ENCODE results near the gene PITPNC1. TPM values are rescaled to one million over a fixed set of nuclear protein-coding genes. Genes with fewer than 3 reads are reported as not detected.

The PITPNC1 gene
- polyA plus RNA-seq, 1 of the 3 experiments (the other 2 are of a cell fraction): 18.4 TPM

- H3K36me3 ChIP-seq (replicated peaks in 1 of 2; ENCODE audit: control insufficient read depth in 1 of 2, insufficient read depth in 2 of 2, low read length in 1 of 2): no peaks in the 10 kb centered on the region
- peak overlapping the region in 1 of 2 experiments; percentile 3; a peak in 2 of 4 replicates for H3K27ac ChIP-seq (ENCODE audit: low read depth in 2 of 2, low read length in 1 of 2)
- TF ChIP-seq FOSL2 (IDR thresholded peaks at IDR 0.05; ENCODE audit: borderline replicate concordance, low read depth): no peak
- no peak for TF ChIP-seq EP300 (IDR thresholded peaks at IDR 0.05; ENCODE audit: borderline replicate concordance in 1 of 2, low read depth in 1 of 2, low read length in 1 of 2)
- no peak for TF ChIP-seq FOXM1 (IDR thresholded peaks at IDR 0.05; ENCODE audit: low read depth)
- no peak for TF ChIP-seq USF1 (IDR thresholded peaks at IDR 0.05; ENCODE audit: borderline replicate concordance, low read depth)
- no peak for TF ChIP-seq RXRA (IDR thresholded peaks at IDR 0.05; ENCODE audit: borderline replicate concordance, low read depth)
- no peak for TF ChIP-seq RFX5 (IDR thresholded peaks at IDR 0.05; ENCODE audit: low read length)
- TF ChIP-seq CTCF (IDR thresholded peaks at IDR 0.05): no peak
- no peak for TF ChIP-seq USF2 (IDR thresholded peaks at IDR 0.05; ENCODE audit: borderline replicate concordance, low read depth, low read length)
- TF ChIP-seq FOXJ3 (CRISPR knock-in tag; IDR thresholded peaks at IDR 0.05): no peak
- H3K9me3 ChIP-seq: no peaks in the 10 kb centered on the region
- peaks cover 18% of the 10 kb centered on the region for H3F3A ChIP-seq (replicated peaks; ENCODE audit: insufficient read depth)
- H3K27me3 ChIP-seq (ENCODE audit: insufficient read depth): no peaks in the 10 kb centered on the region
- ChIA-PET POLR2A (interaction anchor here (0.7 kb wide), 1 partner anchor 81 kb away, joined by 3 read pairs; no protein-coding TSS in a partner anchor), CTCF (interaction anchor here (1.0 to 11.2 kb wide), 9 partner anchors 14 to 197 kb away, joined by 3 to 96 read pairs (median 4); partner anchors contain the start of gene PITPNC1)
- no peak overlapping the region for H3K9ac ChIP-seq
- peaks cover 5% of the 10 kb centered on the region; the same call in 1 of the 2 replicates for H4K20me1 ChIP-seq (ENCODE audit: insufficient read depth)
- peaks cover 12 to 33% of the 10 kb centered on the region in 2 experiments for H3K4me1 ChIP-seq (ENCODE audit: control insufficient read depth in 1 of 2, insufficient read depth in 2 of 2, low read depth in 1 of 2, low read length in 1 of 2)
- no peak overlapping the region for H2AFZ ChIP-seq (ENCODE audit: low read depth)
- H3K4me2 ChIP-seq: no peak overlapping the region
- H3K4me3 ChIP-seq (ENCODE audit: low read depth in 2 of 2, low read length in 1 of 2): no peak overlapping the region
- WGBS (ENCODE audit: low lambda C conversion rate): 90% methylated on average over 13 of the region's 13 CpGs
- peaks cover 3% of the 10 kb centered on the region; the same call in 1 of the 2 replicates for H3K79me2 ChIP-seq (ENCODE audit: insufficient read depth)
- DNase-seq: no peak
- H3K9me2 ChIP-seq: no peaks in the 10 kb centered on the region
Measured at GRCh38 chr17:67492824-67493517, 115.9 kb downstream of the PITPNC1 start.

- H3K4me3 ChIP-seq (ENCODE audit: low read depth in 2 of 2, low read length in 1 of 2): no peak overlapping the region
- H3K9ac ChIP-seq: no peak overlapping the region
- H4K20me1 ChIP-seq (ENCODE audit: insufficient read depth): peaks cover 5% of the 10 kb centered on the region; the same call in 1 of the 2 replicates
- H3K36me3 ChIP-seq (replicated peaks in 1 of 2; ENCODE audit: control insufficient read depth in 1 of 2, insufficient read depth in 2 of 2, low read length in 1 of 2): no peaks in the 10 kb centered on the region
- H3K4me2 ChIP-seq: no peak overlapping the region
- H2AFZ ChIP-seq (ENCODE audit: low read depth): no peak overlapping the region
- H3K27me3 ChIP-seq (ENCODE audit: insufficient read depth): no peaks in the 10 kb centered on the region
- 90% methylated on average over 4 of the region's 4 CpGs for WGBS (ENCODE audit: low lambda C conversion rate)
- H3K27ac ChIP-seq (ENCODE audit: low read depth in 2 of 2, low read length in 1 of 2): no peak overlapping the region
- H3K79me2 ChIP-seq (ENCODE audit: insufficient read depth): peaks cover 3% of the 10 kb centered on the region; the same call in 1 of the 2 replicates
- no peak for DNase-seq
- peaks cover 18% of the 10 kb centered on the region for H3F3A ChIP-seq (replicated peaks; ENCODE audit: insufficient read depth)
- no peaks in the 10 kb centered on the region for H3K9me2 ChIP-seq
- POLR2A ChIA-PET: no interaction called here
- H3K9me3 ChIP-seq: no peaks in the 10 kb centered on the region
- no peak for TF ChIP-seq GATA2 (CRISPR knock-in tag; IDR thresholded peaks at IDR 0.05)
- no peak for TF ChIP-seq FOSL2 (IDR thresholded peaks at IDR 0.05; ENCODE audit: borderline replicate concordance, low read depth)
- TF ChIP-seq ZBTB33 (IDR thresholded peaks at IDR 0.05; ENCODE audit: borderline replicate concordance, low read depth): no peak
- no peak for TF ChIP-seq PBX3 (IDR thresholded peaks at IDR 0.05)
- TF ChIP-seq EP300 (IDR thresholded peaks at IDR 0.05; ENCODE audit: borderline replicate concordance in 1 of 2, low read depth in 1 of 2, low read length in 1 of 2): no peak
- no peak for TF ChIP-seq JUND (IDR thresholded peaks at IDR 0.05)
- TF ChIP-seq NRF1 (IDR thresholded peaks at IDR 0.05; ENCODE audit: low read depth, low read length): no peak
- no peak for TF ChIP-seq TAF1 (IDR thresholded peaks at IDR 0.05; ENCODE audit: borderline replicate concordance, low read depth, low read length)
- TF ChIP-seq RFX5 (IDR thresholded peaks at IDR 0.05; ENCODE audit: low read length): no peak
- TF ChIP-seq FOXJ3 (CRISPR knock-in tag; IDR thresholded peaks at IDR 0.05): no peak
- CTCF ChIA-PET: interaction anchor here (0.7 to 11.2 kb wide), 11 partner anchors 15 to 196 kb away, joined by 3 to 96 read pairs (median 3); partner anchors contain the start of gene PITPNC1
- peaks cover 12 to 27% of the 10 kb centered on the region in 2 experiments for H3K4me1 ChIP-seq (ENCODE audit: control insufficient read depth in 1 of 2, insufficient read depth in 2 of 2, low read depth in 1 of 2, low read length in 1 of 2)
Measured at GRCh38 chr17:67493812-67494211, 116.7 kb downstream of the PITPNC1 start.
